A549 (cell line): ENCODE results near the gene SH2B3. TPM values are rescaled to one million over a fixed set of nuclear protein-coding genes. Genes with fewer than 3 reads are reported as not detected.

Experiments
- ATAC-seq, 2 experiments: fragments of 200-7000 bp in 1 of 2; fragments of >200 bp in 1 of 2; cut with Nextera tagmentation in 1 of 2; cut with Tn5 transposase in 1 of 2; 3 replicates each; pipeline versions ENCODE4 v1.8.0 to v1.9.1; 2018 to 2020; ENCODE audit warnings: mild to moderate bottlenecking in 1 of 2, moderate library complexity in 1 of 2
- CTCF ChIA-PET: fragments of 300-600 bp; sonication (Branson Sonifier 250); formaldehyde crosslinking; extraction: SDS; loops from one replicate; lab custom pipeline; 2021; ENCODE audit warnings: antibody characterized with exemption, inconsistent platforms; lab: Yijun Ruan, JAX
- POLR2A ChIA-PET: fragments of 350-600 bp; formaldehyde crosslinking; extraction: SDS; loops from one replicate; lab custom pipeline; 2021; ENCODE audit warnings: antibody characterized with exemption, inconsistent platforms; lab: Yijun Ruan, JAX
- DNase-seq, 2 experiments: peaks; one replicate each; pipeline versions ENCODE4 v3.0.0 to v3.0.0-alpha.2; 2011 to 2016; ENCODE audit warnings: low read depth in 1 of 2, low spot score in 1 of 2
- FAIRE-seq: peaks from 2 replicates; lab custom pipeline; 2011; peaks lifted over from hg19 to GRCh38; lab: Jason Lieb, UNC
- H3K27ac ChIP-seq, 2 experiments: fragments of >200 bp; sonication (Bioruptor Twin); formaldehyde crosslinking; 3 replicates each; pipeline ENCODE4 v1.5.1; 2016 to 2017
- H3K4me1 ChIP-seq: fragments of >200 bp; sonication (Bioruptor Twin); formaldehyde crosslinking; 3 replicates; pipeline ENCODE4 v1.6.1; 2016
- H3K4me2 ChIP-seq: fragments of >200 bp; sonication (Bioruptor Twin); formaldehyde crosslinking; 3 replicates; pipeline ENCODE4 v1.6.1; 2016
- H3K4me3 ChIP-seq: fragments of >200 bp; sonication (Bioruptor Twin); formaldehyde crosslinking; 3 replicates; pipeline ENCODE4 v1.5.1; 2016
- H3K9me3 ChIP-seq: fragments of >200 bp; sonication (Bioruptor Twin); formaldehyde crosslinking; 3 replicates; pipeline ENCODE4 v1.6.1; 2016
- BHLHE40 ChIP-seq: IDR thresholded peaks from 2 replicates; pipeline ENCODE4 v1.6.1; 2012; ENCODE audit warnings: low read depth, low read length, inconsistent platforms
- CBX2 ChIP-seq: fragments of 200-600 bp; sonication (generic); IDR thresholded peaks from 2 replicates; pipeline ENCODE4 v1.6.1; 2016; ENCODE audit warnings: low read depth, mild to moderate bottlenecking, borderline replicate concordance
- CEBPB ChIP-seq, 2 experiments: fragments of >200 bp in 1 of 2; sonication (Bioruptor Twin) in 1 of 2; formaldehyde crosslinking in 1 of 2; IDR thresholded peaks; 2 replicates each; pipeline ENCODE4 v1.6.1; 2012 to 2016
- CHD2 ChIP-seq: fragments of 150-350 bp; IDR thresholded peaks from 2 replicates; pipeline ENCODE4 v1.6.1; 2014; ENCODE audit warnings: low read length; ENCODE audit not compliant: partially characterized antibody
- CHD4 ChIP-seq: fragments of 200-600 bp; sonication (generic); IDR thresholded peaks from 2 replicates; pipeline ENCODE4 v1.6.1; 2016; ENCODE audit warnings: antibody characterized with exemption, mild to moderate bottlenecking, borderline replicate concordance
- EHF ChIP-seq: fragments of 250-450 bp; sonication (Bioruptor Pico); IDR thresholded peaks from 2 replicates; pipeline ENCODE4 v1.5.0; 2020; ENCODE audit warnings: mild to moderate bottlenecking
- EHMT2 ChIP-seq: fragments of 200-600 bp; sonication (generic); IDR thresholded peaks from 2 replicates; pipeline ENCODE4 v1.6.1; 2016; ENCODE audit warnings: antibody characterized with exemption, low read depth, mild to moderate bottlenecking, moderate library complexity
- EP300 ChIP-seq, 2 experiments: fragments of >200 bp; sonication (Bioruptor Twin); formaldehyde crosslinking; IDR thresholded peaks; 2 replicates in 1 of 2; 3 replicates in 1 of 2; pipeline ENCODE4 v1.6.1; 2016 to 2017
- GATA3 ChIP-seq: IDR thresholded peaks from 2 replicates; pipeline ENCODE4 v1.6.1; 2012; ENCODE audit warnings: borderline replicate concordance
- HDAC2 ChIP-seq: fragments of 200-600 bp; sonication (generic); IDR thresholded peaks from 2 replicates; pipeline ENCODE4 v1.6.1; 2016
- HOXB13 ChIP-seq: fragments of 250-450 bp; sonication (Bioruptor Pico); IDR thresholded peaks from 2 replicates; pipeline ENCODE4 v1.5.0; 2020; ENCODE audit warnings: low read depth, mild to moderate bottlenecking, moderate library complexity
- KDM1A ChIP-seq: fragments of 200-600 bp; sonication (generic); IDR thresholded peaks from 2 replicates; pipeline ENCODE4 v1.6.1; 2016; ENCODE audit warnings: low read depth, mild to moderate bottlenecking
- KDM5A ChIP-seq: fragments of 200-600 bp; sonication (generic); IDR thresholded peaks from 2 replicates; pipeline ENCODE4 v1.6.1; 2016; ENCODE audit warnings: antibody characterized with exemption, mild to moderate bottlenecking
- MAZ ChIP-seq: fragments of 150-350 bp; IDR thresholded peaks from 2 replicates; pipeline ENCODE4 v1.6.1; 2014; ENCODE audit warnings: antibody characterized with exemption, low read depth, low read length, borderline replicate concordance
- NPAS2 ChIP-seq: fragments of 250-450 bp; sonication (Bioruptor Pico); IDR thresholded peaks from 2 replicates; pipeline ENCODE4 v1.8.0; 2022; ENCODE audit warnings: mild to moderate bottlenecking, moderate library complexity, borderline replicate concordance
- POLR2A ChIP-seq: IDR thresholded peaks from 2 replicates; pipeline ENCODE4 v1.6.1; 2012; ENCODE audit warnings: mild to moderate bottlenecking, low read length
- RAD21 ChIP-seq, 2 experiments: fragments of >200 bp in 1 of 2; sonication (Bioruptor Twin) in 1 of 2; formaldehyde crosslinking in 1 of 2; IDR thresholded peaks in 1 of 2; conservative IDR thresholded peaks in 1 of 2; 2 replicates in 1 of 2; 3 replicates in 1 of 2; pipeline ENCODE4 v1.6.1; 2012 to 2018; ENCODE audit warnings: inconsistent platforms in 1 of 2
- RARB ChIP-seq: fragments of 250-450 bp; sonication (Bioruptor Pico); IDR thresholded peaks from 2 replicates; pipeline ENCODE4 v1.8.0; 2021; ENCODE audit warnings: mild to moderate bottlenecking, moderate library complexity
- RCOR1 ChIP-seq: fragments of 150-350 bp; IDR thresholded peaks from 2 replicates; pipeline ENCODE4 v1.6.1; 2014; ENCODE audit warnings: antibody characterized with exemption, low read length, low read depth
- SREBF2 ChIP-seq: fragments of 450-650 bp; IDR thresholded peaks from 2 replicates; pipeline ENCODE4 v1.6.1; 2014; ENCODE audit warnings: mild to moderate bottlenecking, moderate library complexity
- ZFP36 ChIP-seq: fragments of 450-650 bp; IDR thresholded peaks from 2 replicates; pipeline ENCODE4 v1.6.1; 2014; ENCODE audit warnings: borderline replicate concordance; ENCODE audit not compliant: partially characterized antibody
- ZNF302 ChIP-seq: fragments of 250-450 bp; sonication (Bioruptor Pico); IDR thresholded peaks from 2 replicates; pipeline ENCODE4 v1.9.0; 2021; ENCODE audit warnings: inconsistent platforms, mild to moderate bottlenecking, moderate library complexity
- ZSCAN20 ChIP-seq: fragments of 250-450 bp; sonication (Bioruptor Pico); IDR thresholded peaks from 2 replicates; pipeline ENCODE4 v1.8.0; 2022; ENCODE audit warnings: mild to moderate bottlenecking, moderate library complexity
- WGBS: methylation state at CpG from one replicate; pipeline ENCODE4 v1.1.6; 2017; ENCODE audit errors: missing lambda C conversion rate; 5-methylcytosine and 5-hydroxymethylcytosine counted together
- polyA plus RNA-seq, 4 experiments: library from polyadenylated mRNA; depleted of rRNA in 3 of 4; stranded (reverse); fragments of >200 nt; fragmentation: RNase III in 1 of 4; extraction: RNeasy Plus Mini Kit Qiagen cat#74134 plus additional on column Dnase treatment in 1 of 4; gene quantifications; 2 replicates in 3 of 4; 3 replicates in 1 of 4; pipeline ENCODE4 v1.2.3, GENCODE V29; 2011 to 2017
- TF ChIP-seq, protein P1 (sequence below): fragments of >200 bp; sonication (Bioruptor Twin); formaldehyde crosslinking; IDR thresholded peaks from 3 replicates; pipeline ENCODE4 v1.6.1; 2016
- TF ChIP-seq, protein P2 (sequence below): fragments of >200 bp; sonication (Bioruptor Twin); formaldehyde crosslinking; IDR thresholded peaks from 3 replicates; pipeline ENCODE4 v1.5.1; 2016
- TF ChIP-seq, protein P3 (sequence below): IDR thresholded peaks from 2 replicates; pipeline ENCODE4 v1.6.1; 2012
- TF ChIP-seq, protein P4 (sequence below): fragments of 250-450 bp; sonication (Bioruptor Pico); IDR thresholded peaks from 2 replicates; pipeline ENCODE4 v1.5.0; 2020; ENCODE audit warnings: low read depth, mild to moderate bottlenecking, moderate library complexity

The SH2B3 gene
- polyA plus RNA-seq, 2 of the 4 experiments (the other 2 are of a cell fraction) = 2.3 to 2.5 TPM

DNA sequence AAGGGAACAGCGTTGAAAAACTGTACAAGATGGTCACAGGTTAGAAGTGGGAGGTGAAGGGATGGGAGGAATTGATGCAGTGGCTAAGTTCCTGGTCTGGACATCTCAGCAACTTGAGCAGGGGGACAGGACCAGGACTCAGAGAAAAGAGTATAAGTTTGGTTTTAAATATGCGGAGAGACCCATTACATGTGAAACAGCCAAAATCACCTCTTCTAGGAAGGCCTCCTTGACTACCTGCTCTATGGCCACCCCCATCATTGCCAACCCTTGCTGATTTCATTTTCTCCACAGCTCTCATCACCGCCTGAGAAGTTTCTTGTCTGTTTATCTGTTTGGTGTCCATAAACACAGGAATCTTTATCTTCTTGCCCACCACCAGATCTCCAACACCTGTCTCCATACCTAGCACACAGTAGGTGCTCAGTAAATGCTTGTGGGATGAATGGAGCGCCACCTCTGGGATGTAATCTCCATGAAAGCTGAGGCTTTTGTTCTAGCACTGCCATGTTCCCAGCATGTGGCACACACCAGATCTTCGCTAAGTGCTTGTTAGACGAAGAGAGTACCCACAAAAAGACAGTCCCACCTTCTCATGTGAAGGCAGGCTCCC, 25.7 kb upstream of the SH2B3 start:
- no peak overlapping the region for H3K4me3 ChIP-seq
- H3K27ac ChIP-seq = no peak overlapping the region
- H3K4me2 ChIP-seq = no peak overlapping the region
- CTCF ChIA-PET = interaction anchor here (8.2 kb wide), 1 partner anchor 17 kb away, joined by 77 read pairs; no protein-coding TSS in a partner anchor
- ATAC-seq (no peak), FAIRE-seq (no peak), DNase-seq (no peak)
- 57% methylated on average over 6 of the region's 6 CpGs for WGBS
- TF ChIP-seq ZFP36 (peak; percentile 26), NPAS2 (CRISPR knock-in tag) (no peak)
- TF ChIP-seq, protein P1, sequence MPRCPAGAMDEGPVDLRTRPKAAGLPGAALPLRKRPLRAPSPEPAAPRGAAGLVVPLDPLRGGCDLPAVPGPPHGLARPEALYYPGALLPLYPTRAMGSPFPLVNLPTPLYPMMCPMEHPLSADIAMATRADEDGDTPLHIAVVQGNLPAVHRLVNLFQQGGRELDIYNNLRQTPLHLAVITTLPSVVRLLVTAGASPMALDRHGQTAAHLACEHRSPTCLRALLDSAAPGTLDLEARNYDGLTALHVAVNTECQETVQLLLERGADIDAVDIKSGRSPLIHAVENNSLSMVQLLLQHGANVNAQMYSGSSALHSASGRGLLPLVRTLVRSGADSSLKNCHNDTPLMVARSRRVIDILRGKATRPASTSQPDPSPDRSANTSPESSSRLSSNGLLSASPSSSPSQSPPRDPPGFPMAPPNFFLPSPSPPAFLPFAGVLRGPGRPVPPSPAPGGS = no peak
- no peaks in the 10 kb centered on the region for H3K4me1 ChIP-seq
- POLR2A ChIA-PET = no interaction called here
- 0 out of 3 replicates have a peak, but pooled peaks cover 3% of the 10 kb centered on the region for H3K9me3 ChIP-seq

DNA sequence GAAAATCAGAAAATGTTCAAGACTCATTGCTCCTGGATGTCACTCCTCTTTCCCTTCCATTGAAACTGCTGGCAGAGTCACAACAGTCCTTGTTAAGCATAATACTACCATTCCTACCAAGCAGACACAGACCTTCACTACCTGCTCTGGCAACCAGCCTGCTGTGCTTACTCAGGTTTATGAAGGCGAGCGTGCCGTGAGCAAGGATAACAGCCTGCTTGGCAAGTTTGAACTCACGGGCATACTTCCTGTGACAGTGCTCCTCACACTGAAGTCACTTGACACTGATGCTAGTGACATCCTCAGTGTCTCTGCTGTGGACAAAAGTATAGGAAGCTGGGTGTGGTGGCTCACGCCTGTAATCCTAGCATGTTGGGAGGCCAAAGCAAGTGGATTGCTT, 21.1 kb upstream of the SH2B3 start:
- 77% methylated on average over 5 of the region's 5 CpGs for WGBS
- POLR2A ChIA-PET = no interaction called here
- ATAC-seq = no peak
- no peak for FAIRE-seq
- TF ChIP-seq, protein P1 = no peak
- TF ChIP-seq NPAS2 (CRISPR knock-in tag) (no peak), BHLHE40 (no peak), ZFP36 (no peak), MAZ (no peak), HOXB13 (no peak), RAD21 (conservative IDR thresholded peaks at IDR 0.05 in 1 of 2, IDR thresholded peaks at IDR 0.05 in 1 of 2) (no peak), CHD4 (no peak), EHMT2 (no peak), CBX2 (no peak), CHD2 (no peak), GATA3 (no peak), EHF (CRISPR knock-in tag) (no peak)
- TF ChIP-seq, protein P2, sequence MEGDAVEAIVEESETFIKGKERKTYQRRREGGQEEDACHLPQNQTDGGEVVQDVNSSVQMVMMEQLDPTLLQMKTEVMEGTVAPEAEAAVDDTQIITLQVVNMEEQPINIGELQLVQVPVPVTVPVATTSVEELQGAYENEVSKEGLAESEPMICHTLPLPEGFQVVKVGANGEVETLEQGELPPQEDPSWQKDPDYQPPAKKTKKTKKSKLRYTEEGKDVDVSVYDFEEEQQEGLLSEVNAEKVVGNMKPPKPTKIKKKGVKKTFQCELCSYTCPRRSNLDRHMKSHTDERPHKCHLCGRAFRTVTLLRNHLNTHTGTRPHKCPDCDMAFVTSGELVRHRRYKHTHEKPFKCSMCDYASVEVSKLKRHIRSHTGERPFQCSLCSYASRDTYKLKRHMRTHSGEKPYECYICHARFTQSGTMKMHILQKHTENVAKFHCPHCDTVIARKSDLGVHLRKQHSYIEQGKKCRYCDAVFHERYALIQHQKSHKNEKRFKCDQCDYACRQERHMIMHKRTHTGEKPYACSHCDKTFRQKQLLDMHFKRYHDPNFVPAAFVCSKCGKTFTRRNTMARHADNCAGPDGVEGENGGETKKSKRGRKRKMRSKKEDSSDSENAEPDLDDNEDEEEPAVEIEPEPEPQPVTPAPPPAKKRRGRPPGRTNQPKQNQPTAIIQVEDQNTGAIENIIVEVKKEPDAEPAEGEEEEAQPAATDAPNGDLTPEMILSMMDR = no peak
- TF ChIP-seq, protein P3, sequence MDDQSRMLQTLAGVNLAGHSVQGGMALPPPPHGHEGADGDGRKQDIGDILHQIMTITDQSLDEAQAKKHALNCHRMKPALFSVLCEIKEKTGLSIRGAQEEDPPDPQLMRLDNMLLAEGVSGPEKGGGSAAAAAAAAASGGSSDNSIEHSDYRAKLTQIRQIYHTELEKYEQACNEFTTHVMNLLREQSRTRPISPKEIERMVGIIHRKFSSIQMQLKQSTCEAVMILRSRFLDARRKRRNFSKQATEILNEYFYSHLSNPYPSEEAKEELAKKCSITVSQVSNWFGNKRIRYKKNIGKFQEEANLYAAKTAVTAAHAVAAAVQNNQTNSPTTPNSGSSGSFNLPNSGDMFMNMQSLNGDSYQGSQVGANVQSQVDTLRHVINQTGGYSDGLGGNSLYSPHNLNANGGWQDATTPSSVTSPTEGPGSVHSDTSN = no peak
- CTCF ChIA-PET = interaction anchor here (2.9 to 8.2 kb wide), 2 partner anchors 13 to 67 kb away, joined by 10 to 77 read pairs; no protein-coding TSS in a partner anchor
- no peak for DNase-seq
- no peak overlapping the region for H3K4me3 ChIP-seq
- H3K27ac ChIP-seq = no peak overlapping the region
- no peak overlapping the region for H3K4me2 ChIP-seq
- no peaks in the 10 kb centered on the region for H3K4me1 ChIP-seq
- no peaks in the 10 kb centered on the region for H3K9me3 ChIP-seq

DNA sequence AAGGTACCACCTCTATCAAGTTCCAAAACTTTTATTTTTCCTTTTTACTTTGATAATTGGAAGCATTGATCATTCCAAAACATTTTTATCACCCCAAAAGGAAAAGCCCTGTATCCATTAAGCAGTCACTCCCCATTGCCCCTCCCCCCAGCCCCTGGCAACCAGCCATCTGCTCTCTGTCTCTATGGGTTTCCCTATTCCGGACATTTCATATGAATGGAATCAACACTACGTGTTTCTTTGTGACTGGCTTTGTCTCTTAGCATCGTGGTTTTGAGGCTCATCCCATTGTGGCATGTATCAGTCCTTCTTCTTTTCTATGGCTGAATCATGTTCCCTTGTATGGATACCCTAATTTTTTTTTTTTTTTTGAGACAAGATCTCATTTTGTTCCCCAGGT, 18.8 kb upstream of the SH2B3 start:
- Histone ChIP-seq H3K4me1 (no peaks in the 10 kb centered on the region), H3K27ac (no peak overlapping the region), H3K4me3 (no peak overlapping the region), H3K9me3 (no peaks in the 10 kb centered on the region), H3K4me2 (no peak overlapping the region)
- no peak for DNase-seq
- ATAC-seq = no peak
- FAIRE-seq = no peak
- ChIA-PET POLR2A (no interaction called here), CTCF (interaction anchor here (1.9 to 8.2 kb wide), 2 partner anchors 10 to 65 kb away, joined by 7 to 77 read pairs; no protein-coding TSS in a partner anchor)
- 21% methylated on average over 3 of the region's 3 CpGs for WGBS
- TF ChIP-seq EP300 (IDR thresholded peaks at IDR 0.05) (no peak), BHLHE40 (no peak), KDM1A (no peak), HDAC2 (no peak), EHMT2 (no peak), RARB (CRISPR knock-in tag) (no peak), KDM5A (no peak), ZSCAN20 (CRISPR knock-in tag) (no peak), ZNF302 (CRISPR knock-in tag) (no peak), SREBF2 (no peak), CEBPB (IDR thresholded peaks at IDR 0.05) (no peak), POLR2A (no peak), RCOR1 (no peak)
- TF ChIP-seq, protein P3 = no peak
- TF ChIP-seq, protein P4, sequence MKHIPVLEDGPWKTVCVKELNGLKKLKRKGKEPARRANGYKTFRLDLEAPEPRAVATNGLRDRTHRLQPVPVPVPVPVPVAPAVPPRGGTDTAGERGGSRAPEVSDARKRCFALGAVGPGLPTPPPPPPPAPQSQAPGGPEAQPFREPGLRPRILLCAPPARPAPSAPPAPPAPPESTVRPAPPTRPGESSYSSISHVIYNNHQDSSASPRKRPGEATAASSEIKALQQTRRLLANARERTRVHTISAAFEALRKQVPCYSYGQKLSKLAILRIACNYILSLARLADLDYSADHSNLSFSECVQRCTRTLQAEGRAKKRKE (CRISPR knock-in tag) = no peak
